K562 (cell line): ENCODE data around the gene PDE3A. TPM values are rescaled to one million over a fixed set of nuclear protein-coding genes. Genes with fewer than 3 reads are reported as not detected.

Experiments
- ATAC-seq: fragments of 200-7000 bp; cut with Tn5 transposase; 3 replicates; pipeline ENCODE4 v1.9.1; 2020; ENCODE audit warnings: moderate library complexity
- BruUV-seq: library from RNA; stranded (reverse); fragments of 400-500 nt; replicated peaks from 2 replicates; lab custom pipeline; 2021; lab: Mats Ljungman, UMichigan
- CTCF ChIA-PET: fragments of 300-600 bp; formaldehyde crosslinking; extraction: SDS; loops from one replicate; lab custom pipeline; 2021; ENCODE audit warnings: low intra/inter-chr PET ratio; lab: Yijun Ruan, JAX
- POLR2A ChIA-PET: fragments of 300-600, 350-650 bp; sonication (Branson Sonifier 250); formaldehyde crosslinking; extraction: SDS; loops from one replicate; lab custom pipeline; 2021; ENCODE audit warnings: antibody characterized with exemption, inconsistent platforms; lab: Yijun Ruan, JAX
- DNase-seq, 4 experiments: peaks; one replicate each; pipeline versions ENCODE4 v3.0.0 to v3.0.0-alpha.2; 2011 to 2018; ENCODE audit warnings: low spot score in 3 of 4, mixed read lengths in 3 of 4; ENCODE audit errors: extremely low read depth in 1 of 4
- FAIRE-seq: peaks from 2 replicates; lab custom pipeline; 2011; peaks lifted over from hg19 to GRCh38; lab: Jason Lieb, UNC
- H2AFZ ChIP-seq: 2 replicates; pipeline ENCODE4 v1.6.0; 2011; ENCODE audit warnings: low read depth, low read length, control low read depth, inconsistent platforms
- H3K27ac ChIP-seq: fragments of 200-600 bp; 3 replicates; pipeline ENCODE4 v1.8.0; 2011; ENCODE audit warnings: low read depth, mild to moderate bottlenecking, control low read depth, inconsistent platforms, low read length, moderate library complexity, mixed read lengths; ENCODE audit errors: extremely low read depth
- H3K27me3 ChIP-seq, 2 experiments: fragments of 300-600 bp in 1 of 2; 2 replicates in 1 of 2; 3 replicates in 1 of 2; pipeline versions ENCODE4 v1.6.0 to v1.8.0; 2011; ENCODE audit warnings: inconsistent platforms in 2 of 2, low read length in 2 of 2, mild to moderate bottlenecking in 1 of 2, mixed read lengths in 1 of 2, moderate library complexity in 1 of 2; ENCODE audit not compliant: control insufficient read depth in 2 of 2, insufficient read depth in 2 of 2
- H3K36me3 ChIP-seq: fragments of 300-600 bp; 3 replicates; pipeline ENCODE4 v1.8.0; 2011; ENCODE audit warnings: mild to moderate bottlenecking, low read length, inconsistent platforms; ENCODE audit not compliant: control insufficient read depth, insufficient read depth
- H3K4me1 ChIP-seq, 2 experiments: fragments of 200-600 bp in 1 of 2; replicated peaks in 1 of 2; 2 replicates in 1 of 2; 3 replicates in 1 of 2; pipeline versions ENCODE4 v1.5.1 to v1.8.0; 2011; ENCODE audit warnings: inconsistent platforms in 2 of 2, low read length in 2 of 2, mild to moderate bottlenecking in 1 of 2, mixed read lengths in 1 of 2, moderate library complexity in 1 of 2; ENCODE audit not compliant: control insufficient read depth in 2 of 2, insufficient read depth in 2 of 2
- H3K4me2 ChIP-seq: 2 replicates; pipeline ENCODE4 v1.6.1; 2011; ENCODE audit warnings: low read length, control low read depth, inconsistent platforms, mixed read lengths; ENCODE audit not compliant: insufficient read depth
- H3K4me3 ChIP-seq: fragments of 200-600 bp; sonication (generic), shearing (Covaris generic); 2 replicates; pipeline ENCODE4 v1.5.1; 2016; ENCODE audit warnings: control low read depth, inconsistent platforms
- H3K79me2 ChIP-seq: fragments of 200-600 bp; 3 replicates; pipeline ENCODE4 v1.8.0; 2011; ENCODE audit warnings: low read length, inconsistent platforms; ENCODE audit not compliant: control insufficient read depth, insufficient read depth
- H3K9ac ChIP-seq, 2 experiments: 2 replicates each; pipeline versions ENCODE4 v1.6.0 to v1.6.1; 2011; ENCODE audit warnings: low read depth in 2 of 2, low read length in 2 of 2, control low read depth in 1 of 2, inconsistent platforms in 1 of 2, mild to moderate bottlenecking in 1 of 2, mixed read lengths in 1 of 2; ENCODE audit not compliant: insufficient read depth in 1 of 2
- H3K9me1 ChIP-seq: one replicate; pipeline ENCODE4 v1.6.0; 2011; ENCODE audit warnings: inconsistent platforms, mild to moderate bottlenecking, low read length, moderate library complexity; ENCODE audit not compliant: control insufficient read depth, insufficient read depth
- H3K9me3 ChIP-seq: replicated peaks from 2 replicates; pipeline ENCODE4 v1.5.1; 2011; ENCODE audit warnings: low read depth, low read length, inconsistent platforms; ENCODE audit not compliant: control insufficient read depth, insufficient read depth
- H4K20me1 ChIP-seq: replicated peaks from 2 replicates; pipeline ENCODE4 v1.6.1; 2011; ENCODE audit warnings: low read length, inconsistent platforms, mixed read lengths; ENCODE audit not compliant: control insufficient read depth, insufficient read depth
- CBX3 ChIP-seq, 2 experiments: IDR thresholded peaks; 1 replicate in 1 of 2; 2 replicates in 1 of 2; pipeline ENCODE4 v1.6.1; 2012; ENCODE audit warnings: inconsistent platforms in 2 of 2, low read length in 2 of 2, borderline replicate concordance in 1 of 2, control low read depth in 1 of 2
- FOXJ2 ChIP-seq: fragments of 200-800 bp; sonication (Bioruptor generic); IDR thresholded peaks from 2 replicates; pipeline ENCODE4 v1.6.1; 2016; ENCODE audit warnings: missing genetic modification characterization, missing compliant biosample characterization
- ILF3 ChIP-seq: fragments of 450-650 bp; IDR thresholded peaks from 2 replicates; pipeline ENCODE4 v1.6.1; 2018; ENCODE audit warnings: antibody characterized with exemption, mild to moderate bottlenecking, moderate library complexity, borderline replicate concordance
- MXI1 ChIP-seq: IDR thresholded peaks from 2 replicates; pipeline ENCODE4 v1.6.1; 2011; ENCODE audit warnings: low read depth, mild to moderate bottlenecking, improper control_type of control experiment, low read length
- MYNN ChIP-seq, 2 experiments: sonication (generic); formaldehyde crosslinking in 1 of 2; IDR thresholded peaks; 2 replicates each; pipeline versions ENCODE4 v1.5.0 to v1.6.1; 2016 to 2020; ENCODE audit warnings: antibody characterized with exemption in 1 of 2, missing genetic modification reagents in 1 of 2
- NR2C2 ChIP-seq, 2 experiments: fragments of 200-800 bp in 1 of 2; sonication (Bioruptor generic) in 1 of 2; sonication (generic) in 1 of 2; formaldehyde crosslinking in 1 of 2; IDR thresholded peaks; 2 replicates each; pipeline versions ENCODE4 v1.6.1 to v1.8.0; 2016 to 2022; ENCODE audit warnings: mild to moderate bottlenecking in 1 of 2, missing compliant biosample characterization in 1 of 2, missing genetic modification characterization in 1 of 2, missing genetic modification reagents in 1 of 2
- SAFB ChIP-seq: fragments of 200-400 bp; formaldehyde crosslinking; IDR thresholded peaks from 2 replicates; pipeline ENCODE4 v1.6.1; 2017; ENCODE audit warnings: low read depth, low read length, borderline replicate concordance
- TAF7 ChIP-seq: fragments of 450-650 bp; IDR thresholded peaks from 2 replicates; pipeline ENCODE4 v1.6.1; 2016; ENCODE audit warnings: missing genetic modification characterization, missing compliant biosample characterization
- ZNF124 ChIP-seq: sonication (generic); formaldehyde crosslinking; IDR thresholded peaks from 2 replicates; pipeline ENCODE4 v1.8.1; 2022; ENCODE audit warnings: missing genetic modification reagents
- ZNF184 ChIP-seq: sonication (generic); formaldehyde crosslinking; IDR thresholded peaks from 2 replicates; pipeline ENCODE4 v1.5.0; 2020; ENCODE audit warnings: missing genetic modification reagents
- ZNF24 ChIP-seq: fragments of 450-650 bp; IDR thresholded peaks from 2 replicates; pipeline ENCODE4 v1.6.1; 2016
- WGBS: fragments of 100-300 bp; shearing (Covaris generic); methylation state at CpG from one replicate; pipeline ENCODE4 v1.1.6; 2016; ENCODE audit warnings: low coverage, mixed read lengths; ENCODE audit not compliant: insufficient coverage; ENCODE audit errors: missing lambda C conversion rate; 5-methylcytosine and 5-hydroxymethylcytosine counted together
- in situ Hi-C: fragments of 300-500 bp; cut with MboI; formaldehyde crosslinking; loops from 4 replicates; pipeline ENCODE4 v1.15.0; 2018; ENCODE audit warnings: inconsistent platforms, mixed read lengths
- intact Hi-C: fragments of 100-400 bp; cut with micrococcal nuclease; formaldehyde crosslinking; loops from 2 replicates; pipeline ENCODE4 v1.14.2; 2022
- polyA plus RNA-seq, 8 experiments: library from polyadenylated mRNA; depleted of rRNA in 4 of 8; stranded (reverse) in 5 of 8; unstranded in 3 of 8; fragments of >200 nt; fragmentation: Nextera tagmentation in 2 of 8; fragmentation: Illumina TruSeq in 1 of 8; extraction: Ambion mirVana in 2 of 8; extraction: Trizol in 1 of 8; gene quantifications; 2 replicates each; pipeline versions ENCODE4 v1.2.1 to v1.2.3, GENCODE V29; 2011 to 2014; ENCODE audit warnings: inconsistent platforms in 1 of 8, missing spikeins in 1 of 8
- total RNA-seq, 7 experiments: library from RNA; depleted of rRNA in 6 of 7; stranded (reverse); fragments of >200 nt in 6 of 7; fragmentation: Illumina TruSeq in 2 of 7; extraction: Trizol in 2 of 7; gene quantifications; 2 replicates each; pipeline versions ENCODE4 v1.2.1 to v1.2.3, GENCODE V29; 2011 to 2021; ENCODE audit warnings: low replicate concordance in 1 of 7
- TF ChIP-seq, protein P1 (sequence below): fragments of 450-650 bp; formaldehyde crosslinking; IDR thresholded peaks from 2 replicates; pipeline ENCODE4 v1.4.0; 2020; ENCODE audit warnings: mild to moderate bottlenecking, moderate library complexity
- TF ChIP-seq, protein P2 (sequence below): fragments of 200-800 bp; sonication (Bioruptor generic); IDR thresholded peaks from 2 replicates; pipeline ENCODE4 v1.6.1; 2017; ENCODE audit warnings: missing genetic modification characterization, missing compliant biosample characterization
- TF ChIP-seq, protein P3 (sequence below): fragments of 250-450 bp; sonication (Bioruptor Pico); IDR thresholded peaks from 2 replicates; pipeline ENCODE4 v1.4.0; 2020; ENCODE audit warnings: borderline replicate concordance
- TF ChIP-seq, protein P4 (sequence below): fragments of 250-450 bp; sonication (Bioruptor Pico); IDR thresholded peaks from 2 replicates; pipeline ENCODE4 v1.8.0; 2022; ENCODE audit warnings: inconsistent platforms, mild to moderate bottlenecking, moderate library complexity, borderline replicate concordance

The PDE3A gene
- total and polyA plus RNA-seq, 9 of the 15 experiments (the other 6 are each of a cell fraction or from before 2014, with no cell fraction given), result 0.02 TPM; not detected in 8

DNA sequence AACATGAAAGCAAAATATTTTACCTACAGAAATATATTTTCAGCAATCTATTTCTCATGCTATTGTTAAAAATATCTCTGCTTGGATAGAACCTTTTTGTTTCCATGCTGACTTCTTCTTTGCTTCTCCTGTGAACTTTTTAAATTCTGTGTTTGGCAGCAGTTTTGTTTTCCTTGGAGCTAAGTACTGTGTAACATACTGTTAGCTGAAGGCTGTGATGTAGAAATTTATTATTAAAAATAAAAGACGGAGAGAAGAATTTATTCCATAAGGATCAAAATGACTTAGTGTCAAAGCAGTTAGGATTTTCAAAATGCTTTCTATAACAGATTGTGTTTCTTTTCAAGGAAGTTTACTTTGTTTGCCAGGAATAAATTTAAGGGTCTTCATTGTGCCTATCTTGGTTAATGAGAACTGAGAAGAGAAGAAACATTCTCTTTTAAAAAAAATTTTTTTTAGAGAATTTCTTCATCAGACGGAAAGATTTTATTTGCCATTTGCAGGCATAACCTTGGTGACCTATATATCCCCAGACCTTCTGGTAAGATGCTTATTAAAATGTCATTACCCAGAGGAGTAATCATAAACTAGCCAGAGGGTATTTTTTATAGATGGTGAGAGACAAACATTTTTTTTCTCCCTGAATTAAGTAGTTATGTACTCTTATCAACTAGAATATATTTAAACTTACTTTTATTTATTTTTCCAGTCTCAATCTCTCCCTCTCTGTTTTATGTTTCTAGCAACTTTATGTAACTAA lies 179.7 kb downstream of the PDE3A start:
- FAIRE-seq (no peak), DNase-seq (no peak), ATAC-seq (no peak)
- in situ Hi-C loops (no loop called here), intact Hi-C loops (no loop called here)
- Histone ChIP-seq H2AFZ (no peak overlapping the region), H3K9me3 (no peaks in the 10 kb centered on the region), H4K20me1 (no peaks in the 10 kb centered on the region), H3K9ac (no peak overlapping the region), H3K27ac (no peak overlapping the region), H3K79me2 (no peaks in the 10 kb centered on the region), H3K27me3 (no peaks in the 10 kb centered on the region), H3K9me1 (no peaks in the 10 kb centered on the region), H3K4me2 (no peak overlapping the region), H3K36me3 (no peaks in the 10 kb centered on the region), H3K4me3 (no peak overlapping the region), H3K4me1 (no peaks in the 10 kb centered on the region)
- BruUV-seq, result no TSS peak
- ChIA-PET CTCF (no interaction called here), POLR2A (no interaction called here)
- WGBS, result 0% methylated on average over 2 of the region's 2 CpGs
- TF ChIP-seq ZNF184 (CRISPR knock-in tag), result no peak
- no peak for TF ChIP-seq SAFB
- TF ChIP-seq MXI1, result no peak
- no peak for TF ChIP-seq NR2C2 (CRISPR knock-in tag; IDR thresholded peaks at IDR 0.05)
- TF ChIP-seq NR2C2 (tag; IDR thresholded peaks at IDR 0.05), result no peak
- TF ChIP-seq, protein P1, sequence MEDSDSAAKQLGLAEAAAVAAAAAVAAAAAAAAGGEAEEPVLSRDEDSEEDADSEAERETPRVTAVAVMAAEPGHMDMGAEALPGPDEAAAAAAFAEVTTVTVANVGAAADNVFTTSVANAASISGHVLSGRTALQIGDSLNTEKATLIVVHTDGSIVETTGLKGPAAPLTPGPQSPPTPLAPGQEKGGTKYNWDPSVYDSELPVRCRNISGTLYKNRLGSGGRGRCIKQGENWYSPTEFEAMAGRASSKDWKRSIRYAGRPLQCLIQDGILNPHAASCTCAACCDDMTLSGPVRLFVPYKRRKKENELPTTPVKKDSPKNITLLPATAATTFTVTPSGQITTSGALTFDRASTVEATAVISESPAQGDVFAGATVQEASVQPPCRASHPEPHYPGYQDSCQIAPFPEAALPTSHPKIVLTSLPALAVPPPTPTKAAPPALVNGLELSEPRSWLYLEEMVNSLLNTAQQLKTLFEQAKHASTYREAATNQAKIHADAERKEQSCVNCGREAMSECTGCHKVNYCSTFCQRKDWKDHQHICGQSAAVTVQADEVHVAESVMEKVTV (CRISPR knock-in tag), result no peak
- TF ChIP-seq, protein P2, sequence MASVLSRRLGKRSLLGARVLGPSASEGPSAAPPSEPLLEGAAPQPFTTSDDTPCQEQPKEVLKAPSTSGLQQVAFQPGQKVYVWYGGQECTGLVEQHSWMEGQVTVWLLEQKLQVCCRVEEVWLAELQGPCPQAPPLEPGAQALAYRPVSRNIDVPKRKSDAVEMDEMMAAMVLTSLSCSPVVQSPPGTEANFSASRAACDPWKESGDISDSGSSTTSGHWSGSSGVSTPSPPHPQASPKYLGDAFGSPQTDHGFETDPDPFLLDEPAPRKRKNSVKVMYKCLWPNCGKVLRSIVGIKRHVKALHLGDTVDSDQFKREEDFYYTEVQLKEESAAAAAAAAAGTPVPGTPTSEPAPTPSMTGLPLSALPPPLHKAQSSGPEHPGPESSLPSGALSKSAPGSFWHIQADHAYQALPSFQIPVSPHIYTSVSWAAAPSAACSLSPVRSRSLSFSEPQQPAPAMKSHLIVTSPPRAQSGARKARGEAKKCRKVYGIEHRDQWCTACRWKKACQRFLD (CRISPR knock-in tag), result no peak
- no peak for TF ChIP-seq TAF7 (tag)
- TF ChIP-seq, protein P3, sequence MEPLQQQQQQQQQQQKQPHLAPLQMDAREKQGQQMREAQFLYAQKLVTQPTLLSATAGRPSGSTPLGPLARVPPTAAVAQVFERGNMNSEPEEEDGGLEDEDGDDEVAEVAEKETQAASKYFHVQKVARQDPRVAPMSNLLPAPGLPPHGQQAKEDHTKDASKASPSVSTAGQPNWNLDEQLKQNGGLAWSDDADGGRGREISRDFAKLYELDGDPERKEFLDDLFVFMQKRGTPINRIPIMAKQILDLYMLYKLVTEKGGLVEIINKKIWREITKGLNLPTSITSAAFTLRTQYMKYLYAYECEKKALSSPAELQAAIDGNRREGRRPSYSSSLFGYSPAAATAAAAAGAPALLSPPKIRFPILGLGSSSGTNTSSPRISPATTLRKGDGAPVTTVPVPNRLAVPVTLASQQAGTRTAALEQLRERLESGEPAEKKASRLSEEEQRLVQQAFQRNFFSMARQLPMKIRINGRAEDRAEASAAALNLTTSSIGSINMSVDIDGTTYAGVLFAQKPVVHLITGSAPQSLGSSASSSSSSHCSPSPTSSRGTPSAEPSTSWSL (CRISPR knock-in tag), result no peak
- TF ChIP-seq, protein P4, sequence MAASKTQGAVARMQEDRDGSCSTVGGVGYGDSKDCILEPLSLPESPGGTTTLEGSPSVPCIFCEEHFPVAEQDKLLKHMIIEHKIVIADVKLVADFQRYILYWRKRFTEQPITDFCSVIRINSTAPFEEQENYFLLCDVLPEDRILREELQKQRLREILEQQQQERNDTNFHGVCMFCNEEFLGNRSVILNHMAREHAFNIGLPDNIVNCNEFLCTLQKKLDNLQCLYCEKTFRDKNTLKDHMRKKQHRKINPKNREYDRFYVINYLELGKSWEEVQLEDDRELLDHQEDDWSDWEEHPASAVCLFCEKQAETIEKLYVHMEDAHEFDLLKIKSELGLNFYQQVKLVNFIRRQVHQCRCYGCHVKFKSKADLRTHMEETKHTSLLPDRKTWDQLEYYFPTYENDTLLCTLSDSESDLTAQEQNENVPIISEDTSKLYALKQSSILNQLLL, result no peak
- no peak for TF ChIP-seq ZNF24
- no peak for TF ChIP-seq ZNF124 (CRISPR knock-in tag)
- no peak for TF ChIP-seq MYNN (IDR thresholded peaks at IDR 0.05)
- no peak for TF ChIP-seq MYNN (CRISPR knock-in tag; IDR thresholded peaks at IDR 0.05)
- TF ChIP-seq CBX3 (IDR thresholded peaks at IDR 0.05; ENCODE audit: borderline replicate concordance in 1 of 2, low read length in 2 of 2), result no peak
- TF ChIP-seq ILF3, result no peak
- no peak for TF ChIP-seq FOXJ2 (tag)
